ENCODE measurements around the gene CRIP2.

CRIP2 gene

DNA sequence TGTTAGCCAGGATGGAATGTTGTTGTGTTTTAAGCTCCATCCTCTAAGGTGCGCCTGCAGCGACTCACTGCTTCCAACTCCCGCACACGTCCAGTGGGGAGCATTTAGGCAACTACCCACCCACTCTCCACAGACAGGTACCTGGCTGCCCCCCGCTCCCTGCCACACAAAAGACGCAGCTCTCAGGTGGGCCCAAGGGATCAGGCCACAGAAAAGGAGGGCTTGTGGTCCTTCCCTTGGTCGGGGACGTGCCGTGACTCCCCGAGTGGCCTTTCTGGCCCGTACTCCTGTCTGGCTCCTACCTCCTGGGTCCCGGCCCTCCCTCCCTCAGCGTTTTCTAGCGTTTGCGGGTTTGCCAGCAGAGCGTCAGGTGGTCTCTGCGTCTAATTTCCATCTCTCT is 32.6 kb downstream of the CRIP2 start:
- no peak for DNase-seq (ENCODE audit: low read depth)

DNA sequence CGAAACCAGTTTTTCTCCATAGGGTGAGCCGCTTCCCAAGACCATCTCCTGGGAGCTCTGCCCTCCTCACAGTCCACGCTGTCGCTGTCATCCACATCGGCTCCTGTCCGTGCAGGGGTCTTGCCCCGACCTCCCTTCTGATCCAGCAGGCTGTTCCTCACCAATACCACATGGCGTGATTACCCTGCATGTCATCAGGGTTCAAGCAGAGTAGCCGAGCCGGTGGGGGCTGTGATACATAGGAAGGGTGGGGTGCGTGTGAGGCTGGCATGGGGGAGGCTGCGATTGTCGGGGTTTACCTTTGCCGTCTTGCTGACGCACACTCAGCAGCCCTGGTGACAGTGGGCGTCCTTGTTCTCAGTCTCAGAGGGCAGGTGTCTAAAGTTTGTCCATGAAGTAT is 33.4 kb downstream of the CRIP2 start:
- H3K4me3 ChIP-seq (ENCODE audit: low read depth, low read length) = no peak overlapping the region
- no peak for DNase-seq (ENCODE audit: low read depth)

More for the DNA sequence above, 32.6 kb downstream of the CRIP2 start:
- no peak overlapping the region for H3K4me3 ChIP-seq (ENCODE audit: low read depth, low read length)

DNA sequence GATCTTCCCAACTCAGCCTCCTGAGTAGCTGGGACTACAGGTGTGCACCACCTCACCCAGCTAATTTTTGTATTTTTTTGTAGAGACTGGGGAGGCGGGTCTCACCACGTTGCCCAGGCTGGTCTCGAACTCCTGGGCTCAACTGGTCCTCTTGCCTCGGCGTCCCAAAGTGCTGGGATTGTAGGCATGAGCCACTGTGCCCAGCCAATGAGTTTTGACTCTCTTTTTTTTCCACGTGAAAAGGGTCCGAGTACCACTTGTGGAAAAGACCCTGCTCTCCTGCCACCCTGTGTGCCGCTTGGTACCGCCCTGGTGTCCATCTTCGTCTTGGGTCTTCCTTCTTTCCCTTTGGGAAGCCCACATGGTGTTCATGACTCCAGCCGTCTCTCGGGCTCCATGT is 34.0 kb downstream of the CRIP2 start:
- H3K4me3 ChIP-seq (ENCODE audit: low read depth, low read length) = no peak overlapping the region
- DNase-seq (ENCODE audit: low read depth) = no peak

DNA sequence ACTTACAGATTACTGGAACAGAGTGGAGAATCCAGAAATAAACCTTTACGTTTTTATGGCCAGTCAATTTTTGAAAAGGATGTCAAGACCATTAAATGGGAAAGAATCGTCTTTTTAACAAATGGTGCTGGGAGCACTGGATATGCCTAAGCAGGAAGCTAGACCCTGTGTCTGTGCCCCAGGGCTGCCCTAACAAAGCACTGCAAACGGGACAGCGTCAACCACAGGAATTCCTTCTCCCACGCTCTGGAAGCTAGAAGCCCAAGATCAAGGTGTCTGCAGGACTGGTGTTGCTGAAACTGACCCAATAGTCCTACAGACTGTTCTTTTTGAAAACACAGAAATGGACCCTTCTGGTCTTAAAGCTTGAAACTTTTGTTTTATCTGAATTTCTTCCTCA is 42.5 kb downstream of the CRIP2 start:
- no peak for DNase-seq (ENCODE audit: low read depth)
- H3K4me3 ChIP-seq (ENCODE audit: low read depth, low read length) = no peak overlapping the region

DNA sequence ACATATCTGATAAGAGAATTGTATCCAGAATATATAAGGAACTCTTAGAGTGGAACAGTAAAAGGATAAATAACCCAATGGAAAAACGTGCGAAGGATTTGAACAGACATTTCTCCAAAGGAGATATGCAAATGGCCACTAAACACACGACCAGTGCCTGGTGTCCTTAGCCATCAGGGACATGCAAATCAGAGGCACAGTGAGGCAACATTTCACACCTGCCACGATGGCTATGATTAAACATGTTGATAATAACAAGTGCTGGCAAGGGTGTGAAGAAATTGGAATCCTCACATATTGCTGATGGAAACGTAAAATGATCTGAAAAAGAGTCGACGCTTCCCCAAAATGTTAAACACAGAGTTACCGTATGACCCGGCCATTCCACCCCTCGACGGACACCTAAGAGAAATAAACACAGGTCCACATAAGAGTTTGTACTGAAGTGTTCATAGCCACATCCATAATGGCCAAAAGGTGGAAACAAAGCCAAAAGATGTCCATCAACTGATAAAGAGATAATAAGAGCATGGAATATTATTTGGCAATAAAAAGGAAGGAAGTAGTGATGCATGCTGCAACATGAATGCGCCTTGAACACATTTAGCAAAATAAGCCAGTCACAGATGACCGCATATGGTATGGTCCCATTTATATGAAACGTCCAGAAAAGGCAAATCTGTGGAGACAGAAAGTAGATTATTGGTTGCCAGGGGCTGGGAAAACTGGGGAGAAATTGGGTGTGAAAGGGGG is 45.5 kb downstream of the CRIP2 start:
- no peak for DNase-seq (ENCODE audit: low read depth)
- H3K4me3 ChIP-seq (ENCODE audit: low read depth, low read length) = no peak overlapping the region

DNA sequence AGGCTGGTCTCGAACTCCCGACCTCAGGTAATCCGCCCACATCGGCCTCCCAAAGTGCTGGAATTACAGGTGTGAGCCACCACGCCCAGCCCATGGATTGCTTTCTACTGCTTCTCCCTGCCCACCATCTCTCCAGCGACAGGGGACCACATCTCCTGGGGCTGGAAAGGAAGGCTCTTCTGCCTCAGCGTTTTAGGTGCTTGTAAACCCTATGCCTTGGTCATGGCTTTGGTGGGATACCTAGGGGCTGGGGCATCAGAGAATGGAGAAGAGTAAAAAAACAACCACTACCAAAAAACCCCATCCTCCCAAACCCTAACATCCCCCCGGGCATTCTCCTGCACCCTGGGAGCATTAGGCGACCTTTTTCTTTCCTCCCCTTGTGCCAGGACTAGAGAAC is 50.7 kb downstream of the CRIP2 start:
- no peak overlapping the region for H3K4me3 ChIP-seq (ENCODE audit: low read depth, low read length)
- no peak for DNase-seq (ENCODE audit: low read depth)

DNA sequence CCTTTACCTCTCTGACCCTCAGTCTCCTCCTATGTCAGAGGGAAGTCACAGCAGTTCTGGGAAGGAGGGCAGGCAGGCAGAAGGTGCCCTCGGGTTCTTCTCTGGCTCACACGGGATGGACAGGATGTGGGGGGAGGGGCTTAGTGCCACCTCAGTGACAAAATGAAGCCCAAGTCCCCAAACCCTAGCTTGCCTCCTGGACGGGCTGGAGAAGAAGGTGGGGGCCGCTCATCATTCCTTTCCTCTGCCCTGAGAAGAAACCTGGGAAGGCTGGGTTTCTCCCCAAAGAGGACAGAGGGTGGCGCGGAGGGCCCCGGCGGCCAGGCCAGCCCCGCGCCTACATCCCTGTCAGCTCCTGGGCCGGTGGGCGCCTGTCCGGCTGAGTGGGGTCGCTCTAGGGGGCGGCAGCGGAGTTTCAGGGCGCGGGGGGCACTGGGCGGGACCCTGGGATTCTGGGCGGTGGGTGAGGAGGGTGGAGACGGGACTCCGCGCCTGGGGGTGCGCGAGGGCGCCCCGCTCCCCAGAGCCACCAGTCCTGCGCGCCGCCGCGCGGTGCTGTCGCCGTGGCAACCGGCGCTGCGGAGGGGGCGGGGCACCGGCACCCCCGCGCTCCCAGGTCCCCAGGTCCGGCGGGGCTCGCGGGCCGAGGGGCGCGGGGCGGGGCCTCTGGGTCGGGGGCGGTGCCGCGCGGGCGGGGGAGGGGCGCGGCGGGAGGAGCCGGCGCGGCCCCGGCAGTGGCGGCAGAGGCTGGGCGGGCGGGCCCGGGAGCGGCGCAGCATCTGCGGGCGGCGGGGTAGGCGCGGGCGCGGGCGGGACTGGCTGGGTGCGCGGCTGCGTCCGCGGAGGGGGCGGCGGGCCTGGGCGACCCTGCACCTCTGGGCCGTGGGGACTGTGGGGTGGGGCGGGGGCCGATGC is 51.5 kb downstream of the CRIP2 start, which contains the start of gene TMEM121:
TSS of gene TMEM121 (plus strand) at position 723 of the 915 bp plus-strand sequence. CDS start 2,252 bp downstream, outside the sequence.
- DNase-seq (ENCODE audit: low read depth) = no peak
- peak within 1 kb of the TSS; percentile 70 for H3K4me3 ChIP-seq (ENCODE audit: low read depth, low read length)

DNA sequence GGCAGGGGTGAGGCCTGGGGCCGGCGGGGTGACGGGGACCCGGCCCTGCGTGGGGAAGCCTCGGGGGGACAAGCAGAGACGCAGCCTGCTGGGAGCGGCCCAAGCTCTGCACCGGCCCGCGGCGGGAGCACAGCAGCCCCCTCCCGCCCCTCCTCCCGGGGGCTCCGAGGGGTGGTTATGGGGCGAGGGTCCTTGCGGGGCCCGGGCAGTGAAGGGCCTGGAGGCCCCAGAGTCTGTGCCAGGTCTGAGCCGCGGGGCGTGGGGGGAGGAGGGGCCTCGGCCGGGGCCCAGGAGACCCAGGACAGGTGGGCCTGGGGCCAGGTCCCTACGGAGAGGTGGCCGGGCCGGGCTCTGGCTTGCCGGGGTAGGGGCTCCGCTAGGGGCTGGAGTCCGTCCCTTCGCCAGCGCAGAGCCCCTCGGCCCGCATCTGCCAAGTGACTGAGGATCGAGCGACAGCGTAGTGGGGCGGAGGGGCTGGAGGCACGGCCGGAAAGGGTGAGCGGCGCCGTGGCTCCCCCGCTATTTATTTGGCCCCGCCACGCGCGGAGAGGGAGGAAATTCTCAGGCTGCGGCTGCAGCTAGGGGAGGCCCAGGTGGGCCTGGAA is 52.3 kb downstream of the CRIP2 start:
- no peak for DNase-seq (ENCODE audit: low read depth)
- H3K4me3 ChIP-seq (ENCODE audit: low read depth, low read length) = peak overlapping the region; percentile 70

DNA sequence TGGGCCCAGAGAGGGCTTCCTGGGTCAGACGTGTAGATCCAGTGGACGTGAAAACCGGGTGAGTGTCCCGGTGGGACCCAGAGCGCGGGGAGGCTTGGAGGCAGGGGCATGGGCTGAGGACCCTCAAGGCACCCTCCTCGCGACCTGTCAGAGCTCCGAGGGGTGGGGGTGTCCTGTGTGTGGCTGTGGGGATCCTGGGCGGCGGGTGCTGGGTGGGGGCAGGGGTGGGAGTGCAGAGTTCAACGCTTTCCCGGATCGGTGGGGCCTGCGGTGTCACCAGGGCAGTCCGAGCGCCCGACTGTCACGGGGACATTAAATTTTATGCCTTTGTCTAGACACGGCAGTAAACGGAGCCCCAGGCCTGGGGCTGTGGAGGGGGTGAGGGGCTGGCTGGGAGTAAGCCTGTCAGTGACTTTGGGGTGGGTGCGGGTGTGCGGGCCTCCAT is 52.8 kb downstream of the CRIP2 start:
- no peak for DNase-seq (ENCODE audit: low read depth)
- peak overlapping the region; percentile 70 for H3K4me3 ChIP-seq (ENCODE audit: low read depth, low read length)

DNA sequence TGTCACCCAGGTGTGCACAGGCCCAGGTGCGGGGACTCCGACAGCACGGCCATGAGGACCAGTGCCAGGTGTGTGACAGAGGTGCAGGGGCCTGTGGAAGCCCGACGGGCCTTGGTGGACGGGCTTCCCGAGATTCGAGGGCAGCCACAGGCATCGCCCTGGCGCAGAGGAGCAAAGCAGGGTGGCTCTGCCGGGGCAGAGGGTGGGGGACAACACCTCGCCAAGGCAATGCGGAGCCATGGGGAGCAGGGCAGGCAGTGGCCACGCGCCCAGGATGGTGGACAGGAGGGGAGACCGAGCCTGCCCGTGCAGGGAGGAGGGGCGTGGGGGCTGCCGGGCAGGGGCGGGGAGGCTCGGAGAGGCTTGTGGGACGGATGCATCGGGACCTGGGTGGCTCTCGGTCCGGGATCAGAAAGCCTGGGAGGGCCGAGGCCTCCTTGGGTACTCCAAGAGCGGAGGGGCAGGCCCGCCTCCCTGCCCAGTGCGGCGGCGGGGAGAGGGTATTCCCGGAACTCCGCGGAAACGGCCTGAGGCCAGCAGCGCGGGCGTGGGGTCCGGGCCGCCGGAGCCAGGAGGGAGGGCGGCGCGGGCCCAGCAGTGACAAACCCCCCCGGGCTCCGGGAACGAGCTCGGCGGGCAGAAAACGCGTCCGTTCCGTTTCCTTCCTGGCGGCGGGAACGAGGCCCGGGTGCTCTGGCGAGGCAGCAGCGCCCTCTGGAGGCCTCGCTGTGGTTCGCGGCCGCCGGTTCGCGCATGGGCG is 53.4 kb downstream of the CRIP2 start:
- DNase-seq (ENCODE audit: low read depth) = peak; percentile 16
- peak overlapping the region; percentile 70 for H3K4me3 ChIP-seq (ENCODE audit: low read depth, low read length)

DNA sequence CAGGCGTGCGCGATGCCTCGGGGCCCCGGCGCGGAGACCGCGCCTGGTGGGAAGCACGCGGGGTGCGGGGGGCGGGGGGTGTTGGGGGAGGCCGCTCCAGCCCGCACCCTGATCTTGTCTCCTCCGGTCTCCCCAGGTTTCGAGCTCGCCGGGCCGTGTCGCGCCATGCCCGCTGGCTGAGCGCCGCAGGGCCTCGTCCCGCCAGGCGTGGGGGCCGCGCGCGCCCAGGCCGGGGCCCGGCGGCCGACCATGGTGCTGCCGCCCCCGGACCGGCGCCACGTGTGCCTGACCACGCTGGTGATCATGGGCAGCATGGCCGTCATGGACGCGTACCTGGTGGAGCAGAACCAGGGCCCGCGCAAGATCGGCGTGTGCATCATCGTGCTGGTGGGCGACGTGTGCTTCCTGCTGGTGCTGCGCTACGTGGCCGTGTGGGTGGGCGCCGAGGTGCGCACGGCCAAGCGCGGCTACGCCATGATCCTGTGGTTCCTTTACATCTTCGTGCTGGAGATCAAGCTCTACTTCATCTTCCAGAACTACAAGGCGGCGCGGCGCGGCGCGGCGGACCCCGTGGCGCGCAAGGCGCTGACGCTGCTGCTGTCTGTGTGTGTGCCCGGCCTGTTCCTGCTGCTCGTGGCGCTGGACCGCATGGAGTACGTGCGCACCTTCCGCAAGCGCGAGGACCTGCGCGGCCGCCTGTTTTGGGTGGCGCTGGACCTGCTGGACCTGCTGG is 54.1 kb downstream of the CRIP2 start:
- DNase-seq (ENCODE audit: low read depth) = no peak
- H3K4me3 ChIP-seq (ENCODE audit: low read depth, low read length) = peak overlapping the region; percentile 70

DNA sequence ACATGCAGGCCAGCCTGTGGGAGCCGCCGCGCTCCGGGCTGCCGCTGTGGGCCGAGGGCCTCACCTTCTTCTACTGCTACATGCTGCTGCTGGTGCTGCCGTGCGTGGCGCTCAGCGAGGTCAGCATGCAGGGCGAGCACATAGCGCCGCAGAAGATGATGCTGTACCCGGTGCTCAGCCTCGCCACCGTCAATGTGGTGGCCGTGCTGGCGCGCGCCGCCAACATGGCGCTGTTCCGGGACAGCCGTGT is 54.6 kb downstream of the CRIP2 start:
- DNase-seq (ENCODE audit: low read depth) = no peak
- peak overlapping the region; percentile 70 for H3K4me3 ChIP-seq (ENCODE audit: low read depth, low read length)

Data from skeletal muscle cell (primary cell).